Spleen (tissue), 11 donors: Measurements from ENCODE around the gene INSIG2. TPM values are rescaled to one million over a fixed set of nuclear protein-coding genes. Genes with fewer than 3 reads are reported as not detected.

Experiments used
- DNase-seq: peaks from one replicate; pipeline ENCODE4 v3.0.0-alpha.2; 2020
- H3K27ac ChIP-seq, 8 donors: fragments of 200-600 bp; sonication (generic) in 7 of 8; 1 replicate in 4 of 8; 2 replicates in 4 of 8; pipeline versions ENCODE4 v1.5.0 to v1.8.0; 2016 to 2021; ENCODE audit warnings: inconsistent platforms in 4 of 8, mild to moderate bottlenecking in 4 of 8, moderate library complexity in 1 of 8
- H3K27me3 ChIP-seq, 7 donors: fragments of 200-600 bp; sonication (generic) in 6 of 7; replicated peaks in 1 of 7; 1 replicate in 4 of 7; 2 replicates in 3 of 7; pipeline versions ENCODE4 v1.5.0 to v1.8.0; 2016 to 2021; ENCODE audit warnings: inconsistent platforms in 3 of 7, mild to moderate bottlenecking in 1 of 7
- H3K36me3 ChIP-seq, 6 donors: fragments of 200-600 bp; sonication (generic) in 5 of 6; 1 replicate in 4 of 6; 2 replicates in 2 of 6; pipeline versions ENCODE4 v1.5.0 to v1.8.0; 2016 to 2021; ENCODE audit warnings: inconsistent platforms in 2 of 6
- H3K4me1 ChIP-seq, 6 donors: fragments of 200-600 bp; sonication (generic) in 5 of 6; 1 replicate in 3 of 6; 2 replicates in 3 of 6; pipeline versions ENCODE4 v1.5.0 to v1.8.0; 2016 to 2021; ENCODE audit warnings: inconsistent platforms in 3 of 6
- H3K4me3 ChIP-seq, 8 donors: fragments of 200-600 bp; sonication (generic) in 7 of 8; 1 replicate in 4 of 8; 2 replicates in 4 of 8; pipeline versions ENCODE4 v1.5.0 to v1.8.0; 2016 to 2021; ENCODE audit warnings: inconsistent platforms in 4 of 8, mild to moderate bottlenecking in 4 of 8, moderate library complexity in 2 of 8
- H3K9me3 ChIP-seq, 8 donors: fragments of 200-600 bp; sonication (generic) in 7 of 8; 1 replicate in 4 of 8; 2 replicates in 4 of 8; pipeline versions ENCODE4 v1.5.0 to v1.8.0; 2016 to 2021; ENCODE audit warnings: inconsistent platforms in 4 of 8
- POLR2A ChIP-seq, 3 donors: fragments of 450-650 bp; IDR thresholded peaks; one replicate each; pipeline ENCODE4 v1.5.1; 2017; ENCODE audit warnings: antibody characterized with exemption in 3 of 3, mild to moderate bottlenecking in 1 of 3
- POLR2AphosphoS5 ChIP-seq, 3 donors: sonication (generic); formaldehyde crosslinking; IDR thresholded peaks; one replicate each; pipeline ENCODE4 v1.5.1; 2017; ENCODE audit warnings: antibody characterized with exemption in 3 of 3
- WGBS, 5 donors: extraction: QIAGEN DNeasy Blood & Tissue Kit in 3 of 5; methylation state at CpG; one replicate each; pipeline versions ENCODE4 v1.1.5 to v1.1.7; 2013 to 2018; 5-methylcytosine and 5-hydroxymethylcytosine counted together
- intact Hi-C: fragments of 100-400 bp; cut with DNase I; formaldehyde crosslinking; loops from one replicate; pipeline ENCODE4 v1.15.0; 2023; ENCODE audit warnings: low total_unique reads
- polyA plus RNA-seq, 3 donors: library from polyadenylated mRNA; stranded (reverse); fragments of 200-250 nt; gene quantifications; one replicate each; pipeline ENCODE4 v1.2.1, GENCODE V29; 2013
- total RNA-seq, 7 donors: library from RNA; depleted of rRNA in 3 of 7; stranded (reverse); fragments of >200 nt in 3 of 7; fragmentation: NEBNext Ultra II Directional in 4 of 7; extraction: Animal tissue kit (Norgen Biotek cat#: 25700) in 4 of 7; gene quantifications; one replicate each; pipeline versions ENCODE4 v1.1.0 to v1.2.1, GENCODE V29; 2016 to 2021
- TF ChIP-seq, protein P1 (sequence below), 11 experiments: fragments of 200-600 bp in 7 of 11; fragments of 450-650 bp in 4 of 11; sonication (generic) in 4 of 11; IDR thresholded peaks in 8 of 11; conservative IDR thresholded peaks in 3 of 11; 1 replicate in 7 of 11; 2 replicates in 4 of 11; pipeline versions ENCODE4 v1.4.0 to v1.8.0; 2016 to 2021; ENCODE audit warnings: antibody characterized with exemption in 11 of 11, inconsistent platforms in 4 of 11, mild to moderate bottlenecking in 1 of 11
- donor health status: healthy with polysubstance abuse.
- donor health status: DM: no; HTN: no; CAD: no; lungs with moderate emphysema.
- donor health status: DM: no; HTN: no; CAD: no.
- donor health status: Bipolar disorder and iron deficiency.
- donor health status: healthy.
- donor health status: DM: no; HTN: no; CAD: no.
- donor health status: DM: yes; HTN: yes; CAD: no.

INSIG2 gene
- total and polyA plus RNA-seq, 10 donors: 11.5 to 42.7 (median 28.8) TPM

- 86 to 89% (median 87%) methylated on average over 2 of the region's 2 CpGs for WGBS, 5 donors
- no peak for DNase-seq
- no peaks in the 10 kb centered on the region for H3K9me3 ChIP-seq
- no peaks in the 10 kb centered on the region for H3K36me3 ChIP-seq
- TF ChIP-seq POLR2AphosphoS5 (IDR thresholded peaks at IDR 0.05): no peak
- TF ChIP-seq, protein P1, sequence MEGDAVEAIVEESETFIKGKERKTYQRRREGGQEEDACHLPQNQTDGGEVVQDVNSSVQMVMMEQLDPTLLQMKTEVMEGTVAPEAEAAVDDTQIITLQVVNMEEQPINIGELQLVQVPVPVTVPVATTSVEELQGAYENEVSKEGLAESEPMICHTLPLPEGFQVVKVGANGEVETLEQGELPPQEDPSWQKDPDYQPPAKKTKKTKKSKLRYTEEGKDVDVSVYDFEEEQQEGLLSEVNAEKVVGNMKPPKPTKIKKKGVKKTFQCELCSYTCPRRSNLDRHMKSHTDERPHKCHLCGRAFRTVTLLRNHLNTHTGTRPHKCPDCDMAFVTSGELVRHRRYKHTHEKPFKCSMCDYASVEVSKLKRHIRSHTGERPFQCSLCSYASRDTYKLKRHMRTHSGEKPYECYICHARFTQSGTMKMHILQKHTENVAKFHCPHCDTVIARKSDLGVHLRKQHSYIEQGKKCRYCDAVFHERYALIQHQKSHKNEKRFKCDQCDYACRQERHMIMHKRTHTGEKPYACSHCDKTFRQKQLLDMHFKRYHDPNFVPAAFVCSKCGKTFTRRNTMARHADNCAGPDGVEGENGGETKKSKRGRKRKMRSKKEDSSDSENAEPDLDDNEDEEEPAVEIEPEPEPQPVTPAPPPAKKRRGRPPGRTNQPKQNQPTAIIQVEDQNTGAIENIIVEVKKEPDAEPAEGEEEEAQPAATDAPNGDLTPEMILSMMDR (IDR thresholded peaks at IDR 0.05 in 8 of 11, conservative IDR thresholded peaks at IDR 0.05 in 3 of 11): no peak
- no peak for TF ChIP-seq POLR2A (IDR thresholded peaks at IDR 0.05)
- peaks cover 0 to 52% (median 24%) of the 10 kb centered on the region in 6 donors for H3K4me1 ChIP-seq
- H3K4me3 ChIP-seq: no peak overlapping the region
- H3K27ac ChIP-seq: no peak overlapping the region
- H3K27me3 ChIP-seq: peaks cover 0 to 21% (median 0%) of the 10 kb centered on the region in 7 donors
- intact Hi-C loops: no loop called here
These were observed 37.3 kb upstream of the INSIG2 start for GRCh38 chr2:118050974-118051373.

DNA sequence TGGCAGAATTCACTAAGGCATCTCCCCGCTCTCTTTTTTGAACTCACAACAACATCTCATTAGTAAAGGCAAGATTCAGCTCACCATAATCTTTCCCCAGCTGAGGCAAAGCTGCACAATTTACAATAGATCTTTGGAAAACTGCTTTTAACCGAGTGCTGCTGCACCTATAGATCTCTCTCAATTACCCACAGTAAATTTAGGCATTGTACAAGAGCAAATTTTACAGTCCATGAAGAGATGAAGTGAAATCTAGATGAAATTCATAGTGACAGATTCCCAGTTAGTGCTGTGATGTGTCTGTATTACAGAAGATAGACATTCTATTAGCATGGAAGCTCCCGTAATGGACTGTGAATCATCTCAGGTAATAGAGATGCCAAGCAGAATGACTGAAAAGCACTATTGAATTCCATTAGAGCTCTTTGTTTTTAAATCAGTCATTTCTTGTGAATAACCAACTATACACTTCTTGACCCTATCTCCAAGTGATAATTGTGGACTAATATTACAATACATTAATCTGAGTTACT, 36.4 kb upstream of the INSIG2 start:
- WGBS, 5 donors: 92 to 94% (median 93%) methylated on average over 3 of the region's 3 CpGs
- no peak overlapping the region for H3K4me3 ChIP-seq
- H3K4me1 ChIP-seq: peaks cover 0 to 57% (median 28%) of the 10 kb centered on the region in 6 donors
- no peaks in the 10 kb centered on the region for H3K36me3 ChIP-seq
- no peaks in the 10 kb centered on the region for H3K9me3 ChIP-seq
- no peak for DNase-seq
- peaks cover 0 to 17% (median 0%) of the 10 kb centered on the region in 7 donors for H3K27me3 ChIP-seq
- no peak overlapping the region for H3K27ac ChIP-seq
- TF ChIP-seq, protein P1 (IDR thresholded peaks at IDR 0.05 in 8 of 11, conservative IDR thresholded peaks at IDR 0.05 in 3 of 11): no peak
- TF ChIP-seq POLR2AphosphoS5 (IDR thresholded peaks at IDR 0.05): no peak
- TF ChIP-seq POLR2A (IDR thresholded peaks at IDR 0.05): no peak
- intact Hi-C loops: no loop called here

- Histone ChIP-seq H3K36me3 (no peaks in the 10 kb centered on the region), H3K4me3 (no peak overlapping the region), H3K9me3 (no peaks in the 10 kb centered on the region), H3K4me1 (peaks cover 0 to 54% (median 25%) of the 10 kb centered on the region in 6 donors), H3K27me3 (peaks cover 0 to 17% (median 0%) of the 10 kb centered on the region in 7 donors), H3K27ac (no peak overlapping the region)
- intact Hi-C loops: no loop called here
- no peak for DNase-seq
- TF ChIP-seq, protein P1 (IDR thresholded peaks at IDR 0.05 in 8 of 11, conservative IDR thresholded peaks at IDR 0.05 in 3 of 11): no peak
- TF ChIP-seq POLR2A (IDR thresholded peaks at IDR 0.05) (no peak), POLR2AphosphoS5 (IDR thresholded peaks at IDR 0.05) (no peak)
- 70 to 88% (median 84%) methylated on average over 2 of the region's 2 CpGs for WGBS, 5 donors
These were observed 35.8 kb upstream of the INSIG2 start for GRCh38 chr2:118052474-118052873.

DNA sequence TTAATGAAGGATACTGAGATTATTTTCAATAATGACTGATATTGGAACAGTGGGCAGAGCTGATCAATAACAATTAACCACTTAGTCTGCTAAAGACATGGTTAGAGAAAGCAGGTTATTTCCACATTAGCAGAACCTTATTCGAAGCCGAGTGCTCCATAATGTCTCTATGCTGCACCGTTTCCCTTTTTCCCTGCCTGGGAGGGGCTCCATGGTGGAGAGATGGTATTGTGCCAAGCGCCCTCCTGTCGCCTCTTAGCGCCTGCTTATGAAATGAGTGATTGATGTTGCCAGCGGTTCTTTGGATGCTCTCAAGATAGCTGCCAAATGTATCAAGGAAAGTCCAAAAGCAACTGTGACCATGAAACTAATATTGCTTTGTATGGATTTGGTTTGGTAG, 34.6 kb upstream of the INSIG2 start:
- Histone ChIP-seq H3K9me3 (no peaks in the 10 kb centered on the region), H3K27ac (no peak overlapping the region), H3K4me3 (no peak overlapping the region), H3K4me1 (peaks cover 0 to 48% (median 24%) of the 10 kb centered on the region in 6 donors), H3K36me3 (no peaks in the 10 kb centered on the region), H3K27me3 (peaks cover 0 to 8% (median 0%) of the 10 kb centered on the region in 7 donors)
- TF ChIP-seq POLR2A (IDR thresholded peaks at IDR 0.05) (no peak), POLR2AphosphoS5 (IDR thresholded peaks at IDR 0.05) (no peak)
- TF ChIP-seq, protein P1 (IDR thresholded peaks at IDR 0.05 in 8 of 11, conservative IDR thresholded peaks at IDR 0.05 in 3 of 11): no peak
- DNase-seq: no peak
- intact Hi-C loops: no loop called here
- WGBS, 5 donors: 88 to 94% (median 90%) methylated on average over 7 of the region's 7 CpGs
